Bronchial epithelial cell (primary cell): ENCODE measurements around the gene SPNS2. TPM values are rescaled to one million over a fixed set of nuclear protein-coding genes. Genes with fewer than 3 reads are reported as not detected.

Source experiments
- DNase-seq: peaks from one replicate; pipeline ENCODE4 v3.0.0-alpha.2; 2010; ENCODE audit warnings: low read depth
- FAIRE-seq: peaks from 2 replicates; lab custom pipeline; 2011; peaks lifted over from hg19 to GRCh38; lab: Jason Lieb, UNC
- H3K27me3 ChIP-seq: 2 replicates; pipeline ENCODE4 v1.5.1; 2011; ENCODE audit warnings: low read length; ENCODE audit not compliant: control insufficient read depth, insufficient read depth
- H3K36me3 ChIP-seq: 2 replicates; pipeline ENCODE4 v1.5.1; 2011; ENCODE audit warnings: low read length; ENCODE audit not compliant: control insufficient read depth, insufficient read depth
- H3K4me3 ChIP-seq: 2 replicates; pipeline ENCODE4 v1.5.1; 2011; ENCODE audit warnings: mild to moderate bottlenecking, low read depth, low read length, control low read depth
- CTCF ChIP-seq: IDR thresholded peaks from 2 replicates; pipeline ENCODE4 v1.5.1; 2011; ENCODE audit warnings: mild to moderate bottlenecking, moderate library complexity, low read length, control low read depth, inconsistent platforms; ENCODE audit not compliant: insufficient read depth, severe bottlenecking
- total RNA-seq: library from RNA; depleted of rRNA; stranded (reverse); fragments of >200 nt; gene quantifications from 2 replicates; pipeline ENCODE4 v1.2.1, GENCODE V29; 2014

The SPNS2 gene
- total RNA-seq, 1 donor from 2014 or later = 3.9 TPM

DNA sequence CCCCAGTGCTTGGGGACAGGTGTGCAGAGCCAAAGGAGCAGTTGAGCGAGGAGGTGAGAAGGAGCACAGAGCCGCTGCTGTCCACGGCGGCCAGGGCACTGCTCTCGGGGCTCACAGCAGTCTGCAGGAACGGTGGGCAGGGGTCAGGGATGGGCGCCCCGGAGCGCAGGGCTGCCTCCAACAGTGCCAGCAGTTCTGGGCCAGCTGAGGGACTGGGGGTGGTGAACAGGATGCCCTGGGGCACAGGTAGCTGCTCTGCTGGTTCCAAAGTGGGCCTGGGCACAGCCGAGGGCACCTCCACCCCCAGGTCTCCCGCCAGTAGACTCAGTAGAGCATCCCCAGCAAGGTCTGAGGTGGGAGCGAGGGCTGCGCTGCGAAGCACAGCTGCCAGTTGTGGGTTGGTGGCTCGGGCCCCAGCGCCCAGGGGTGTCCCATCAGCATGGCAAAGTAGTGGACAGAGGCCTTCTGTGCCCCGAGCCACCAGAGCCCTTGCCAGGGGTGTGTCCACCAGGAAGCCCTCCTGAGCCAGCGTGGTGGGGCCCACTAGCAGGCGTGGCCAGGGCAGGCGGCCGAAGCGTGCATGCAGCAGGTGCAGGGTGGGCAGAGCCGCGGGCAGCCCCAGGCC is 59.8 kb downstream of the SPNS2 start:
- no peaks in the 10 kb centered on the region for H3K27me3 ChIP-seq
- H3K4me3 ChIP-seq = no peak overlapping the region
- no peak for TF ChIP-seq CTCF
- FAIRE-seq (no peak), DNase-seq (no peak)
- peaks cover 9% of the 10 kb centered on the region for H3K36me3 ChIP-seq

DNA sequence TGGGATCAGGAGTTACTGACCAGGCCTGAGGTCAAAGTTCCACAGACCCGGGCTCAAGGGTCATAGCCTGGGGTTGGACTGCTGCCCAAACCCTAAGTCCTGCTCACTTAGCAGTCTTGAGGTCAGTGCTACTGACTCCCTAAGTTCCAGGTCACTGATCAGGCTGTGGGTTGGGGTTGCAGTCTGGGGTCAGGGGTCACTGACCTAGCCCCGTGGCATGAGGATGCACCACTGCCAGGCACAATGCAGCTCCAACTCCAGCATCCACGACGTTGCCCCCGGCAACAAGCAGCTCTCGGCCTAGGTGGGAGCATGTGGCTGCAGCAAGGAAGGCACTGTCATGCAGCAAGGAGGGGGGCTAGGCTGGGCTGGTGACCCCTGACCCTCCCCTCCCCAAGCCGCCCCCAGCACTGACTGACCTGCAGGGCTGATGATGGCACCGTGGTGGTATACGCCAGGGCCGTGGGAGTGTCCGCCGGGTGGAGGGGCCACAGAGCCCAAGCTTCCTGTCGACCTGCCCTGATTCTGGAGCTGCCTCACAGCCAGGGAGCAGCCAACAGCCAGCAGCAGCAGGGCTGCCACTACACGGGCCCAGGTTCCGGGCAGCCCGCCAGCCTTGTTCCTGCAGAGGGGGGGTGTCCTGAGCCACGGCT is 60.6 kb downstream of the SPNS2 start:
- TF ChIP-seq CTCF = no peak
- FAIRE-seq (no peak), DNase-seq (no peak)
- no peaks in the 10 kb centered on the region for H3K27me3 ChIP-seq
- peak overlapping the region; percentile 31 for H3K4me3 ChIP-seq
- H3K36me3 ChIP-seq = peaks cover 3% of the 10 kb centered on the region

DNA sequence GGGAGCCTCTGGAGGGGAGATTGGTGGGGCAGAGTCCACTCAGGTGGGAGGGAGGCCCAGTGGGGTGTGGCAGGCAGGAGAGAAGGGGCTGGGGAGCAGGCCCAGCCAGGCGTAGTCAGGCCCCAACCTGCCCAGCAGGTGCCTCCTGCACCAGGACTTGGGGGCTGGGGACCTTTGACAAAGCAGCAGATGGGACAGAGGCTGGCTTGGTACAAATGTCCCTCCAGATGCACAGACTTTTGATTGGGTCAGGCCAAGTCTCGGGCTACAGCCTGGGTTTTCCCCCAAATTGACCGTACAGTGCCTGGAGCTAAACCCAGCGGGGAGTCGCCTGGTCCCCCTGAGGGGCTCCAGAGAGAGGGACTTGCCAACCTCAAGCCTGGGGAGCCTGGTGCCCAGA is 61.3 kb downstream of the SPNS2 start:
- Histone ChIP-seq H3K4me3 (peak overlapping the region; percentile 31), H3K27me3 (no peaks in the 10 kb centered on the region), H3K36me3 (peaks cover 3% of the 10 kb centered on the region)
- DNase-seq (peak; percentile 34), FAIRE-seq (no peak)
- no peak for TF ChIP-seq CTCF

DNA sequence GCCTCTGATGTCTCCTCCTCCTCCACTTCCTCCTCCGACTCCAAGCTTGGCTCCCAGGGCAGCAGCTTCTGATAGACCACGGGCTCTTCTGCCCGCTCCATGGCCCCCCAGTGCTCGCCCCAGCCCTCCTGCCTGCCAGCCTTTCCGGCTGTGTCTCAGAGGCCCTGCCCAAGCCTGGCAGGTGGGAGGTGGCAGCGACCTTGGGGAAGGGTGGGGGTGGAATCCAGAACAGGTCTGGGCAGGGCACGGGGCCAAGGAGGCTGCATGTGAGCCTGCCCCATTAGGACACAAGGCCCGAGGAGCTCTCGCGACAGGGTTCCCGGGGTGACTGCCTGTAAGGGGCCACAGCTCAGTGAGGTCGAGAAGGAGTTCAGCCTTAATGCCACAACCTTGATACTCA is 61.7 kb downstream of the SPNS2 start, which contains the start of gene GGT6:
TSS of gene GGT6 (minus strand) at position 157 of the 400 bp plus-strand sequence. CDS start at position 101, 56 bp downstream.
- H3K27me3 ChIP-seq = no peaks in the 10 kb centered on the region
- DNase-seq (peak; percentile 45), FAIRE-seq (peak; percentile 75)
- H3K36me3 ChIP-seq = peaks cover 3% of the 10 kb centered on the region
- H3K4me3 ChIP-seq = peak within 1 kb of the TSS; percentile 31
- TF ChIP-seq CTCF = no peak

GRCh38 chr17:4560837-4561256 is 62.2 kb downstream of the SPNS2 start:
- FAIRE-seq (peak; percentile 77), DNase-seq (no peak)
- no peak overlapping the region for H3K4me3 ChIP-seq
- H3K36me3 ChIP-seq = peaks cover 3% of the 10 kb centered on the region
- no peaks in the 10 kb centered on the region for H3K27me3 ChIP-seq
- peak; percentile 3 for TF ChIP-seq CTCF
